ENCODE results near the gene CUZD1.

- no peak for TF ChIP-seq SIN3A (IDR thresholded peaks at IDR 0.05; ENCODE audit: borderline replicate concordance, insufficient read depth, low read length)
- TF ChIP-seq POLR2AphosphoS5 (IDR thresholded peaks at IDR 0.05; ENCODE audit: low read depth, low read length), result no peak
- no peak for TF ChIP-seq REST (IDR thresholded peaks at IDR 0.05; ENCODE audit: insufficient read depth in 1 of 2, low read depth in 2 of 2, low read length in 2 of 2)
- TF ChIP-seq FOXP2 (optimal IDR thresholded peaks at IDR 0.05; ENCODE audit: borderline replicate concordance, extremely low read depth, extremely low read length, insufficient read depth), result no peak
These were observed 18.4 kb downstream of the CUZD1 start for GRCh38 chr10:122827302-122827701.
